ENCODE measurements around the gene CUX1.
"Not testable (repeated sequence)": the region's sequence is repeated elsewhere in the genome, so short reads cannot be mapped to it uniquely, and the experiment has no call there.

DNA sequence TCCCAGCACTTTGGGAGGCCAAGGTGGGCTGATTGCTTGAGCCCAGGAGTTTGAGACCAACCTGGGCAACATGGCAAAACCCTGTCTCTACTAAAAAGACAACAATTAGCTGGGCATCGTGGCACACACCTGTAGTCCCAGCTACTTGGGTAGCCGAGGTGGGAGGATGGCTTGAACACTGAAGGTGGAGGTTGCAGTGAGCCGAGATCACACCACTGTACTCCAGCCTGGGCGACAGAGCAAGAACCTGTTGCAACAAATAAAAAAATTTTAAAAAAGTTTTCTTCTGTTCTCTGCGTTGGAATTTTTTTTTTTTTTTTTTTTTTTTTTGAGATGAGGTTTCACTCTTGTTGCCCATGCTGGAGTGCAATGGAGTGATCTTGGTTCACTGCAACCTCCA is 34.9 kb downstream of the CUX1 start:
- TF ChIP-seq, protein P1, sequence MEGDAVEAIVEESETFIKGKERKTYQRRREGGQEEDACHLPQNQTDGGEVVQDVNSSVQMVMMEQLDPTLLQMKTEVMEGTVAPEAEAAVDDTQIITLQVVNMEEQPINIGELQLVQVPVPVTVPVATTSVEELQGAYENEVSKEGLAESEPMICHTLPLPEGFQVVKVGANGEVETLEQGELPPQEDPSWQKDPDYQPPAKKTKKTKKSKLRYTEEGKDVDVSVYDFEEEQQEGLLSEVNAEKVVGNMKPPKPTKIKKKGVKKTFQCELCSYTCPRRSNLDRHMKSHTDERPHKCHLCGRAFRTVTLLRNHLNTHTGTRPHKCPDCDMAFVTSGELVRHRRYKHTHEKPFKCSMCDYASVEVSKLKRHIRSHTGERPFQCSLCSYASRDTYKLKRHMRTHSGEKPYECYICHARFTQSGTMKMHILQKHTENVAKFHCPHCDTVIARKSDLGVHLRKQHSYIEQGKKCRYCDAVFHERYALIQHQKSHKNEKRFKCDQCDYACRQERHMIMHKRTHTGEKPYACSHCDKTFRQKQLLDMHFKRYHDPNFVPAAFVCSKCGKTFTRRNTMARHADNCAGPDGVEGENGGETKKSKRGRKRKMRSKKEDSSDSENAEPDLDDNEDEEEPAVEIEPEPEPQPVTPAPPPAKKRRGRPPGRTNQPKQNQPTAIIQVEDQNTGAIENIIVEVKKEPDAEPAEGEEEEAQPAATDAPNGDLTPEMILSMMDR (IDR thresholded peaks at IDR 0.05), result not testable (repeated sequence)
- not testable (repeated sequence) for TF ChIP-seq EZH2 (IDR thresholded peaks at IDR 0.05; ENCODE audit: borderline replicate concordance, insufficient read depth, low read depth, low read length, poor library complexity, severe bottlenecking)
